Stimulated activated CD8-positive, alpha-beta memory T cell treated with anti-CD3 and anti-CD28 coated beads, Interleukin-4, amount 100 ng/mL, for 48 hours (primary cell): ENCODE results near the gene SCYGR2.

Experiments used
- DNase-seq: peaks from one replicate; pipeline ENCODE4 v3.0.0-alpha.2; 2020

Gene SCYGR2

DNA sequence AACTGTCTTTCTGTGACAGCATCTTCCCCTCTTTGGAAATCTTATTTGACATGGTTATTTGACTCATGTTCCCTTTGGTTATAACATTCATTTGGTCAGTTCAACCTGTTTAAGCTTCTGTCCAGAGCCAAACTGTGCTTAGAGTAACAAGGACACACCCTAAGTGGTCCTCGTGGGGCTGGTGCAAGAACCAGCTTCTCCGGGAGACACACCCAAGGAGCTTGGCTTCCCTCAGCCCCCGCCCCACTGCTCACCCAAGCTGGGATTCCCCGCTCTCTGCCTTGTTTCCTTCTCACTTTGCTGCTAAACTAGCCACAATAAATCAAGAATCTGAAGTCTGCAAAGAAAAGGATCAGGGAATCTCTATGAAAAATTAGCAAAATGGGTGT, 14.6 kb downstream of the SCYGR2 start:
- no peak for DNase-seq

DNA sequence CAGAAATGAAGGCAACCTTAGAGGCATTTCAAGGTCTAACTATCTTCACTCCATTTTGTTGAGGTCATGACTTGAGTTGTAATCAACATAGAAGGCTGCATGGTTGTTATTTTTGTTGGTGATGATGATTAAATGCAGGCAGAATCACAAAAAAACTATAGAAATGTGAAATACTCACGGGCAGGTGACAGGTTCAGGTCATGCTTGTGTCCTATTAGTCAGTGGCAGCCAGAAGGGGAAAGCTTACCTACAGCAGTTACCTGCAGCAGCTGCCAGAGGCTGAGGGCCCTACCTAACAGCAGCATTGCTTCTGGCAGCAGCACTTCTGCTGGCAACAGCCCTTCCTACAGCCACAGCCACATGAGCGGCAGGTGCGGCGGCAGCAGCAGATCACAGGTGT, 15.6 kb downstream of the SCYGR2 start:
- DNase-seq: no peak

DNA sequence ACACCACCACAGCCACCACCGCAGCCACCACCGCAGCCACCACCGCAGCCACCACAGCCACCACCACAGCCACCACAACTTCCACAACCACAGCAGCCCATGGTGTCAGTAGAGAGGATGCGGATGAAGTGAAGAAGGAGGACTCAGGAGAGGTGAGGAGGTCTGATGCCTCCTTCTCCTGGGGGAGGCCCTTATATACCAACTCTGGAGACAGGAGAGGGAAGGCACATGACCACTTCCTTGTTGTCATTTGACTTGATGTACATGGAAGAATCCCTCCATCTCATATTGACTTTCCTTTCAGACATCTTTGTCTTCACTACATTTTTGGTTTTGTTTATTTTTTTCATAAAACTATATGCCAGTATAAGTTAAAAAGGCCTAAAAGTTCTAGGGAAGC, 16.0 kb downstream of the SCYGR2 start, which contains the start of gene SCYGR3:
Gene SCYGR3 (minus strand): TSS at position 101 of the 400 bp plus-strand sequence. CDS start 0 bp downstream, at position 101.
- DNase-seq: no peak

DNA sequence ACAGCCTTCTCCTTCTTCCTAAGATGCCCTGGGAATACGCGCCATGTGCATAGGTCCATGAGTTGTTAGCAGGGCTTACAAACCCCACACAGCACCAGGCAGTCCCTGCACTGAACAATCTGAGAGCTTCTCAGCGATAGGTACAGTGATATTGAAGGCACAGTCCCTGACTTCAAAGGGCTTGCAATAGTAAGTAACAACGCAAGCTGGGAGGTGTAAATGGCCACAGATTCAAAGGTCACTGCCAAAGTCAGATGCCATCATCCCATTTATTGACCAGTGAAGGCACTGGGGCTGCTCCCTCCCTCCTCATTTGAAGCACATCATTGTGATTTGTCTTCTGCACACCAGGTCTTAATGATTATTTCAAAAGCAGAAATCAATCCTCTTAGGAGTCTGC, 16.5 kb downstream of the SCYGR2 start:
- DNase-seq: no peak

DNA sequence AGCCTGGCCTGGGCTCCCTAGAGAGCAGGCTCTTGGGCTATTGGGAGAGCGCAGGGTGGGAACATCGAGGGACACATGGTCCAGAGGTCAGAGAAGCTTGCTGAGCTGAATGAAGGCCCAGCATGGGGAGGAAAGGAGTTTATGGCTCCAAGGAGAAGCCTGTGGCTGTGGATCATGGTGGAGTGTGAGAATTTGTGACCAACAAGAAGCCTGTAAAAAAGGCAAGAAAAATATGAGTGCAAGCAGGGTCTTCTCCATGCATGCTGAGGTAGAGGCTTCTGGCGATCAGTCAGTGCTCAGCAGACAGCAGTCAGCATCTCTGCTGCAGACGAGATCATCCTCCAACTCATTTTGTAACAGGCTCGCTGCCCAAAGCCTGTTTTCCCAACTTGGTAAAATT, 17.2 kb downstream of the SCYGR2 start:
- no peak for DNase-seq

DNA sequence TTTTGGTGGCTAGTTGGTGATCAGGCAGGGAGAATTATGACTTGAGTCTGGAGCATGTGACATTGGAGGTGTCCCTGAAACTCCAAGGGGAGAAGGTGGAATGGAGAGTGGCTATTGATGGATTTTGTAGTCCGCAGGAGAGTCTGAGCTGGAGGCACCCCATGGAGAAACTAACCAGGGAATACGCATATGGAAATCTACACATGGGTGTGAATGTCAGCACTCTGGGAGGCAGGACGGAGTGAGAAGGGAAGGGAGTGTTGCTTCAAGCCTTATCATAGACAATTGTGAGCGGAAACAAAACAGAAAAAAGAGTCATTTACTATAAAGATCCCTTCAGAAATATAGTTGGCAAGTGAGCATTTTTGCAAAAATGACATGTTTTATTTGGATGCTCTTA, 17.9 kb downstream of the SCYGR2 start:
- DNase-seq: no peak

DNA sequence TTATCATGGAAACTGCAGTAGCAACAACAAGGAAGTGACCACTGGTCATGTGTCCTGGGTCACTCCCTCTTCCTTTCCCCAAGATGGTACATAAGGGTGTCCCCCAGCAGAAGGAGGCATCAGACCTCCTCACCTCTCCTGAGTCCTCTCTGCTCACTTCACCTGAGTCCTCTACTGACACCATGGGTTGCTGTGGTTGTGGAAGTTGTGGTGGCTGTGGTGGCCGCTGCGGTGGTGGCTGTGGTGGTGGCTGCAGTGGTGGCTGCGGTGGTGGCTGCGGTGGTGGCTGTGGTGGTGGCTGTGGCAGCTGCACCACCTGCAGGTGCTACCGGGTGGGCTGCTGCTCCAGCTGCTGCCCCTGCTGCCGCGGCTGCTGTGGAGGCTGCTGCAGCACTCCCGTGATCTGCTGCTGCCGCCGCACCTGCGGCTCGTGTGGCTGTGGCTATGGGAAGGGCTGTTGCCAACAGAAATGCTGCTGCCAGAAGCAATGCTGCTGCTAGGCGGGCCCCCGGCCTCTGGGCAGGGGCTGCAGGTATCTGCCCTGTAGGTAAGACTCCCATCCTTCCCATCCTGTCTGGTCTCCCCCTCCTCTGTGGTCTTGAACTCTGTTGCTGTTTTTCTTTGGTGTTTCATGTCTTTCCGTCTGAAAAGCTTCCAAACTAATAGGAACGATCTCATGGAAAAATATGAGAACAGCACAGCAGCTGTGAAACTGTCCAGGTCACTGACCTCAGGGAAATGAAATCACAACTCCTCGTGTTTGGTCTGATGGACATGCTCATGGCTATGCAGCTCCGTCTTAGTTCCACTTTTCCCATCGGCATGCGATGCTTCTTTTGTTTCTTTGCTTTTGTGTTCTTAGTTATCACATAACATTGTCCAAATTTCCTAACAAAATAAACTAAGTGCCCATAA, 18.9 kb downstream of the SCYGR2 start, which contains the start of gene SCYGR4:
Gene SCYGR4 (plus strand): TSS at position 183 of the 915 bp plus-strand sequence. CDS start 0 bp downstream, at position 183.
- no peak for DNase-seq

DNA sequence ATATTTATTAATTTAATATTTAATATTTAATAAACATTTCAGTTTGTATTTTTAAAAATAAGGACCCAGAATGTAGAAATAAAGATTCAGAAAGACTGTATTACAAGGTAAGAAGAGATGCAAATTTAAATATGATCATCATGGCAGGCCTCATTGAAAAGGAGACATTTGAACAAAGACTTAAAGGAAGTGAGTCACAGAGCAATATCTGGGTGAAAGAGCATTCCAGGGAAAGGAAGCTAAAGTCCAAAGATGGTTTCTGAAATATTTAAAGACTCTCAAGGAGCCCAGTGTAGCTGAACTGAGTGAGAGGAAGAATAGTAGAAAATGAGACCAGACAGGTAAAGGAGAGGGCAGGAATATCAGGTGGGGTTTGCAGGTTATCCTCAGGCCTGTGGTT, 24.5 kb downstream of the SCYGR2 start:
- DNase-seq: no peak

DNA sequence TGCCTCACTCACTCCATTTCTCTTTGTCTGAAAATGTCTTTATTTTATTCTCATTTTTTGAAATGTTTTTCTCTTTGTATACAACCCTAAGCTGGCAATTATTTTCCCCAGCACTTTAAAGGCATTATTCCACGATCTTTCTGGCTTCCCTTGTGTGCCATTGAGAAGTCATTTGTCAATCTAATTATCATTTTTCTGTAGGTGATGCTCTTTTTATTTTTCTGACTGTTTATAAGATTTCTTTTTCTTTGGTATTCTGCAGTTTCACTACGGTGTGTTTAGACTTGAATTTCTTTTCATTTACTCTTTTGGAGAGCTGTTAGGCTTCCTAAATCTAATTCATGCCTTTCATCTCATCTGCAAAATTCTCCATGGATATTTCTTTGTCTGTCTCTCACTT, 26.7 kb downstream of the SCYGR2 start:
- DNase-seq: no peak

DNA sequence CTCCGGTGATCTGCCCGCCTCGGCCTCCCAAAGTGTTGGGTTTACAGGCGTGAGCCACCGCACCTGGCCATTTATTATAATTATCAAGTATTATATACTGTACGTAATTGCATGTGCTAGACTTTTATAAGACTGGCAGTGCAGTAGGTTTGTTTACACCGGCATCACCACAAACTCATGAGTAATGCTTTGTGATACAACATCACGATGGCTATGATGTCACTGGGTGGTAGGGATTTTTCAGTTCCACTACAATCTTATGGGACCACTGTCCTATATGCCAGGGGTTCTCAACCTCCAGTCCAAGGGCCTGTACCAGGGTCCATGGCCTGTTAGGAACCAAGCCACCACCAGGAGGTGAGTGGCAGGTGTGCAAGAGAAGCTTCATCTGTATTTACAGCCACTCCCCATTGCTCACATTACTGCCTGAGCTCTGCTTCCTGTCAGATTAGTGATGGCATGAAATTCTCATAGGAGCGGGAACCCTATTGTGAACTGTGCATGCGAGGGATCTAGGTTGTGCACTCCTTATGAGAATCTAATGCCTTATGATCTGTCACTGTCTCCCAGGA, 28.0 kb downstream of the SCYGR2 start:
- DNase-seq: no peak

DNA sequence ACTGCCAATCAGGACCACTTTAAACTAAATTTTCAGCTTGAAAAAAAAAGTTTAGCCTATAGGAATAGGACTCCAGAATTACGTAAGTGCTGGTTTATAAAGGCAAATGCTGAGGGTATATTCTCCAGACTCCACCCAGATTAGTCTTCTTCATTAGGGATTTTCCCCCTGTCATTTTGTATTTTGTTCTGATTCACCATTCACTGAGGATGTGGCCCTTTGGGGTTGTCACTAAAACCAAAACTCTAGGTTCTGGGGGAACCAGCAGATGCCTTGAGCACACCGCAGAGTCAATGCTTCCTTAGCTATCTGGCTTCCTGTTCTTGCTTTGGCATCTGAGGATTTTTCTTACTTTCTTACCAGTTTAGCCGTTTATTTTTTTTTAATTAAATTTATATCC, 29.1 kb downstream of the SCYGR2 start:
- DNase-seq: no peak

DNA sequence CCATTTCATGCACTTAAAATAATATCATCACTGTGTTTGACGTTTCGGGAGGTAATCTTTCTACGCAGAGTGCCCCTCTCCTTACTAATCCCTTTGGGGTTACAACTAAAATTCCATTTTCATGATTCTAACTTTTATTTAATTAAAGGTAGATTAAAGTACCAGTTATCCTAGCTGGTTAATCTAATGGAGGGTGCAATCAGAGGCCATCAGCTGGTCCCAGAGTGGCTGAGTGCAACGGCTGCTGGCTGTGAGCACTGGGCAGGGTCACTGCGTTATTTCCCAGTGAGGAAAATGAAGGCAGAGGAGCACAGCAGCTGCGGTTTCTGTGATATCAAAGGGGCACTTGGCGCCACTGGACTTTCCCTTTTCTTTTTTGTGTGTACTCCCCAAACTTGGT, 30.7 kb downstream of the SCYGR2 start:
- no peak for DNase-seq

DNA sequence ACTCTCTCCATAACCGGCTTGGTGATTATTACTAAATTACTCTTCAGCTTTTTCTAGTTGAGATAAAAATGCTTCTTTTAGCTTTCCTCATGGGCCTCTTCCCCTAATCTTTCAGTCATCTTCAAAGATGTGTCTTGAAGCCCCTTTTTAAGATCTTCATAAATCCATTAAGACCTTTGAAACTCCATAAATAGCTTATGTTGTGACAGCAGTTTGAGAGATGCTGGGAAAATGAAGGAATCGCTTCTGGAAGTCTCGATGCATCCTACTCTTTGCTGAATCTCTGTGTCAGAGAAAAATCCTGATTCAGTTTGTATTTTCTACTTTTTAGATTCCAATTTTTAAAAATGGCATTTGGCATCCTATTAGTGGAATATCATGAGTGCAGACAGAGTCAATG, 31.6 kb downstream of the SCYGR2 start:
- no peak for DNase-seq

DNA sequence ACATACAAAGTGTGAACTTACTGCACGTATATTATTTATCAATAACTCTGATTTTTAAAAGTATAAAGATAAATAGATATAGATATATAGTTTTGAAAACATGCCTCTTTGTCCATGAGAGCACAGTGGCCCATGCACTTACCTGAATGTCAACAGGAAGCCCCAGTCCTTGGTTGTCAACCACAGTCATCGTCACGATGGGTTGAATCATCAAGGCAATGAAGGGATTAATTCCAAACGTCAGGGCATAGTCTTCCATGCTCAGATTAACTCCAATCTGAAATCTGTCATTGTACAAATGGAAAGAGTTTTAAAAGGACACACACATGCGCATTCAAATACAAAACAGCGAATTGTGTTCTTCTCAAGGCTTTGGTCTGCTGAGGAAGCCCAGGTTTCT, 34.1 kb downstream of the SCYGR2 start:
- no peak for DNase-seq

DNA sequence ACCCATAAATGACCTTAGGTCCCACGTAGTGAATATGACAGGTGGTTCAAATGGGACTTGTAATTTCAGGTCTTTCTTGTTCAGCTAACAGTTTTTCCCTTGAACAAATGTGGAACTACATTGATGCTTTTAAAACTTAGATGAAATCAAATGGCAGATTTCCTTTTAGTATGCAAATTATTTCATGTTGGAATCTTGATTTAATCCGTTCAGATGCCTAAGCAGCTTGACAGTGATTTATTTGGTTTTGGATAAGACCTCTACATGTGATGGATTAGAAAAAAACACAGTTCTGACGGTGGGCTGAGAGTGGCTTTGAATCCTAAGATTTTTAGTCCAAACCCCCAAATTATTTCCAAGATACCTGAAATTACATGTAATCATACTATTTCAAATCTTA, 35.5 kb downstream of the SCYGR2 start:
- no peak for DNase-seq

DNA sequence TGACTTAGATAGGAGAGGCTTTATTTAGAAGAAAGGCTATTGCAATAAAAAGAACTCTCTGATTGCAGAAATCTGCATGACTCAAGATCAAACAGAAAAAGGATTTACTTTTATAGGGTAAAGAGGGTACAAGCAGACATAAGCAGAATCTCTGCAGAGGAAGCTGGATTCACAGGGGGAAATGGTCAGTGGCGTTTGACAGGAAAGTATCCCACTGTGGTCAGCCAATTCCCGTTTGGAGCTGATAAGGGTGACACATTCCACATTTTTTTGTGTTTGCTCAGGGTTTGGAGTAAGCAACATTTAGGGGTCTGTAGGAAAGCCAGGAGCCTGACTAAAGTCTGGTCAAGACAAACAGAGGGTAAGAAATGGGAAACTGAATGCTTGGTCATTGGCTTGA, 44.0 kb downstream of the SCYGR2 start:
- DNase-seq: no peak

DNA sequence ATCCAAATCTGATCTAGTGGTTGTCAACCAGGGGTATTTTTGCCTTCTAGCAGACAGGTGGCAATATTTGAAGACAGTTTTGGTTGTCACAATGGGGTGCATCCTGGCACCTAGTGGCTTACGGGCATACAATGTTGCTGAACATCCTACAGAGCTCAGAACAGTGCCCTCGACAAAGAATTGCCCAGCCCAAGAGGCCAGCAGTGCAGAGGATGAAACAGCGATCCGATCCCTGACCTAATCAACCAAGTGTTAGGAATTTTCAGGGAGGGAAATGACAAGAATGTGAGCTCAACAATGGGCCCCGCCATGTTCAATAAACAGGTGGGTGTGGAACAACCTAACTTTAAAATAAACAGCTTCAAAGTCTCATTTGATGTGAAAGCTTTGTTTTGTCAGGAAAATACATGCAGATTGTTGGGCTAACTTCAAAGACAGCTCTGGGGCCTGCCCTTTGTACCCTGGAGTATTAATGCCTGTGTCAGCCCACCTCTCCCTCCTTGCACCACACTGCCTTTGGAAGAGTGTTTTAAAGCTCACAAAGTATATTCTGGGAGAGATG, 45.4 kb downstream of the SCYGR2 start:
- DNase-seq: no peak
